GM20431 (cell line): ENCODE measurements around the gene TRMT5.

Experiments used
- in situ Hi-C: fragments of 300-500 bp; cut with MseI, MboI; formaldehyde crosslinking; loops from one replicate; pipeline ENCODE4 v1.15.0; 2020; ENCODE audit warnings: low sequenced_read_pairs; ENCODE audit not compliant: unreplicated experiment

The TRMT5 gene

GRCh38 chr14:60965402-60965801, 15.5 kb downstream of the TRMT5 start:
- in situ Hi-C loops = no loop called here

- in situ Hi-C loops = no loop called here
These were observed 16.0 kb downstream of the TRMT5 start for GRCh38 chr14:60964904-60965303.

DNA sequence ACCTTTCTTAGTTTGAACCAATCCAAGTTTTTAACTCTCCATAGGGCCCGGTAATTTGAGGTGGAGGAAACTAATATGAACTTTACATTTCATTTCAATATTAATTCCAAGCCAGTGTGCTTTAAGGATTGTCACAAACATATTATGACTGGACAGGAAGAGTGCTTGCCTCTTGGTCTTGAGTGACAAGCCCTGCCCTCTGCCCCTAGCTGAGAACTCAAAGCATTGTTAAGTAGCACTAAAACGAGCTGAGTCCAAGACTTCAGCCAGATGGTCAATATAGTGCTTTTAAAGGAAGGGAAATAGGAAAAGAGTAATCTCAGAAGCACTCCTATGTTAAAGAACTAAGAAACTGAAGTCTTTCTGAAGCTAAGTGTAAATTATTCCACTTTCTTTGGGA, 17.1 kb downstream of the TRMT5 start:
- in situ Hi-C loops = no loop called here

GRCh38 chr14:60958146-60958545, 22.7 kb downstream of the TRMT5 start:
- in situ Hi-C loops = no loop called here

DNA sequence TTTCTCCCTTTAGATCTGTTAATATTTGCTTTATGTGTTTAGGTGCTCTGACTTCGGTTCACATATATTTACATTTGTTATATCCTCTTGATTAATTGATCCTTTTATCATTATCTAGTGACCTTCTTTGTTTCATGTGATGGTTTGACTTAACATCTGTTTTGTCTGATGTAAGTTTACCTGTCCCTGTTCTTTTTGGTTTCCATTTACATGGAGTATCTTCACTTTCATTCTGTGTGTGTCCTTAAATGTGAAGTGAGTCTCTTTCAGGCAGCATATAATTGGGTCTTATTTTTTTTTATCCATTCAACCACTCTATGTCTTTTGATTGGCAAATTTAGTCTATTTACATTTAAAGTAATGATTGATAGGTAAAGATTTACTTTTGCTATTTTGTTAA, 24.2 kb downstream of the TRMT5 start:
- in situ Hi-C loops = no loop called here

GRCh38 chr14:60956202-60956601, 24.7 kb downstream of the TRMT5 start:
- in situ Hi-C loops = no loop called here

GRCh38 chr14:60951776-60952435, 29.0 kb downstream of the TRMT5 start:
- in situ Hi-C loops = no loop called here

DNA sequence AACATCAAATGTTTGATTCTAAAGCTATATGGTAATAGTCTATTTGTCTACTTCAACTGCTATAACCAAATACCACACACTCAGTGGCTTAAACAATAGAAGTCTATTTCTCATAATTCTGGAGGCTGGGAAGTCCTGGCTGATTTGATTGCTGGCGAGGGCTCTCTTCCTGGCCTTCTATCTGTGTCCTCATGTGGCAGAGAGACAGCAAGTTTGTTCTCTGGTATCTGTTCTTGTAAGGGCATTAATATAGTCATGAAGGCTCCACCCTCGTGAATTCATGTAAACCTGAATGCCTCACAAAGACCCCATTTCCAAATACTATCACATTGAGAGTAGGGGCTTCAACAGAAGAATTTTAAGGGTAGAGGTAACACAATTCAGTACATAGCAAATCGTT, 34.1 kb downstream of the TRMT5 start:
- in situ Hi-C loops = no loop called here

DNA sequence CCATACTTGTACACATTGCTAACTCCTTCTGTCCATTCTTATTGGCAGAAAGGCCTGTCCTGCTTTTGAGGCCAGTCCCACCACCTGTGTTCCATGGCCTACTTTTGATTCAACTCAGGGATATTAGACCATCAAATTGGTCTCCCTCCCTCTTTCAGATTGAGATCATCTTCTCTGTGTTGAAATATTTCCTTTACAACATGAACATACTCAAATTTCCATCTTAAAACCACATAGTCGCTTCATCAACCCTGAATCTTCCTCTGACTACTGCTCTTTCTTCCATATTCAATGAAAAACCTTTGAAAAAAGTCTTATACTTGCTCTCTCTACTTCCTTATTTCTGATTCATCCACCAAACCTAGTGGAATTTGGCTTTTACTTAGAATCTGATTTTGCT, 34.9 kb downstream of the TRMT5 start:
- in situ Hi-C loops = no loop called here

- in situ Hi-C loops = no loop called here
These were observed 36.7 kb downstream of the TRMT5 start for GRCh38 chr14:60944204-60944603.

DNA sequence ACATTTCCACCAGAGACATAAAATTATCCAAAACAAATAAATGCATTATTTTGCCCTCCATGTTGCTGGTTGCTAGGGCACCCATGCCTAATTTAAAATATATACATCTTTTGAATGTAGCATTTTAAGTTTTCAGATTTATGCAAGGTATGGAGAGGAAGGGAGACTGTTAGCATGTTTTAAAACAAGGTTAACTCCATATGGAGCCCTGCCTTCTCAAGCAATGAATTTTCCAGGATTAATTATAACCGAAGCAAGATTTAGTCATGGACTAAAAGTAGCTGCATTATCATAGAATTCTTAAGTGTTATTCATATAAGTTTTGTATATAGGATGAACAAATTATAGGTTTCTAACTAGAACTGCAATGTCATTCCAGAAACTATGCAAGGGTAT, 37.2 kb downstream of the TRMT5 start:
- in situ Hi-C loops = no loop called here

GRCh38 chr14:60935319-60935718, 45.6 kb downstream of the TRMT5 start:
- in situ Hi-C loops = no loop called here

- in situ Hi-C loops = no loop called here
These were observed 46.8 kb downstream of the TRMT5 start for GRCh38 chr14:60933920-60934655.

GRCh38 chr14:60931218-60931617, 49.7 kb downstream of the TRMT5 start:
- in situ Hi-C loops = no loop called here

- in situ Hi-C loops = no loop called here
These were observed 54.9 kb downstream of the TRMT5 start for GRCh38 chr14:60926002-60926401.

DNA sequence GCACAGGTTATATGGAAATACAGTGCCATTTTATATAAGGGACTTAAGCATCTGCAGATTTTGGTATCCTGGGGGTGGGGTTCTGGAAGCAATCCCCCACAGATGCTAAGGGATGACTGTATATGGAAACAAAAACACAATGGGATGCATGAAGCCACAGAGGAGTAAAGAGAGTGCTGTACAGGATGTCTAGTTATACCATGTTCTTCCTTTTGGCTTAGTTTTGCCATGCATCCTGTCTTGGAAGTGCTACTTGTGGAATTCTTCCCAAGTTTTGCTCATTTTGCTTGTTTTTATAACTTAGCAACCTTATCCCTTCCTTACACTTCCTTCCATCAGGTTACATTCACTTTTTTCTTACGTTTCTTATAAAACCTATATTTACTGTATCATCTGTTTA, 55.6 kb downstream of the TRMT5 start:
- in situ Hi-C loops = no loop called here

GRCh38 chr14:60922050-60922449, 58.8 kb downstream of the TRMT5 start:
- in situ Hi-C loops = no loop called here
